Measurements from ENCODE around the gene NKX2-8.
"Not testable (repeated sequence)": the region's sequence is repeated elsewhere in the genome, so short reads cannot be mapped to it uniquely, and the experiment has no call there.

NKX2-8 gene

DNA sequence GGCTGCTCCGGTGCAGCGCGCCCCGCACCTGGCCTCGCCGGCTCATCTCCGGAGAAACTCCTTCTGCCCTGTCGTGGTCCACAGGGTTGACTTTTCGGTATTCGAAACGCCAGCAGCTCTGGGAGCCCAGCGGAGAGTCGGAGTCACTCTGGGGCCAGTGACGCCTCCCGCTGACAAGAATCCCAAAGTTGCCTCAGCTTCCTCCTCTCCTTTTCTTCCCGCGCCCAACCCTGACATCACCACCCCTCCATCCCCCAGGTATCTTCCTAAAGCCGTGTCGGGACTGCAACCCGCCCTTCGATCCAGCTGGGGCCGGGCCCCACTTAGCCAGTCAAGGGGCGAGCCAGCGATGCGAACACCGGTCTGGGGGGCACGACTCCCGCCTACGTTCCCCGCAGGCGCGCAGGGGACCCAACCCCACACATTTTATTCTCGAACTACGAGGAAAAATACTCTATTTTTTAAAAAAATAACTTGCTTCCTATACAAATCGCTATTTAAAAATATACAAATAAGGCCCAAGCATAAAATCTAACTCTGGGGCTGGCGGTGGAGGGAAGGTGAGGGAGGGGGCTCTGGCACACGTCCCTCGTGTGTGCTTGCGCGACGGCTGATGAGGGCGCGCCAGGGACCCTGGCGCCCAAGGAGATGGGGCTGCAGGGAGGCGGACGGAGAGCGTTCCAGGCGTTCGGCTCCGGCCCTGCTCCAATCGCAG, 2.1 kb downstream of the NKX2-8 start:
- no peak for DNase-seq

DNA sequence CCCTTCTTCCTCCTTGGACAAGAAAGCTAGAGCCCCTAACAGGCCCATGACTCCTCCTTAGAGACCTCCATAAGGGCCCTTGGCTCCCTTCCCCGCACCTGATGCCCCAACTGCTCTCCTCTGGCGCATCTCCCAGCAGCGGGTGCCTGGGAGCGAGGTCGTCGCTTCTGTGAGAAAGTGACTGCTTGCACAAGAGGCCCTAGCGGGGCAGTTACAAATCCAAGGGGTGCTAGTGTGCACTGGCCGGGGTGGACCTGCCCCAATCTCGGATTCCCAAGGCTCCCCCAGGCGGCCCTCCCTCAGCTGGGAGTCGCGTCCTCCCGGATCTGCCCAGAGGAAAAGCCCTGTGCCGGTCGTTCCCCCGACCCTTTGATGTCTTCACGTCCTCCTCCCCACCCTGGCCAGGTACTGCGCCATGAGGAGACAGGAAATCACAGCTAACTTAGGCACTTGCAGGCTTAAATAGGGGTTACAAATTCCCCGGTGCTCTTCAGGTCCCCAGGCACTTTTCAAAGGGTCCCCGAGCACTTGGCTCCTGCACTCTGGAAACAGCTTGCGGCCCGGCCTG, 2.8 kb downstream of the NKX2-8 start:
- no peak for DNase-seq

DNA sequence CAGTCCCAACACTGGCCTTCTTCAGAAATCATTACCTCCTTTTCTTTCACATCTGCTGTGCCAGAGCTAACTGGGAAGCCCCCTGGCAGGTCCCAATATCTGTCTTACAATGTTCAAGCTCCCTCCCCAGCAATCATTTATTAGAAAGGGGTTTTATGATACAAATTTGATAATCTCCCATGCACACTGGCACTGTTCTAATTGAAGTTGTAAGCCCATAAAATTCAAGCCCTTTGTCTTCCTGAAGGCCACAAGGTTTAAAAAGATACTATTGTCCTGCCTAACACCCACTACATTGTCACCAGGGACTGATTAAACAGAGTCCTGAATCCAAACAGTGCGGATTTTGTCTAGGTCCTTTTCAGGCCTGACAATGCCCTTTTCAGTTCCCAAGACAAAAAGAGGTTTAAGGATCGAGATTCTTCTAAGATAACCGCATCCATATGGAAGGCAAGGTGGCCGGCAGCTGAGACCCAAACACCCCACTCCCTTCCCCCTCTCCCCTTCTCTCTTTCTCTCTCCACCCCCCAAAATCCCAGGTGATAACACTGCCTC, 3.3 kb downstream of the NKX2-8 start:
- DNase-seq = no peak

DNA sequence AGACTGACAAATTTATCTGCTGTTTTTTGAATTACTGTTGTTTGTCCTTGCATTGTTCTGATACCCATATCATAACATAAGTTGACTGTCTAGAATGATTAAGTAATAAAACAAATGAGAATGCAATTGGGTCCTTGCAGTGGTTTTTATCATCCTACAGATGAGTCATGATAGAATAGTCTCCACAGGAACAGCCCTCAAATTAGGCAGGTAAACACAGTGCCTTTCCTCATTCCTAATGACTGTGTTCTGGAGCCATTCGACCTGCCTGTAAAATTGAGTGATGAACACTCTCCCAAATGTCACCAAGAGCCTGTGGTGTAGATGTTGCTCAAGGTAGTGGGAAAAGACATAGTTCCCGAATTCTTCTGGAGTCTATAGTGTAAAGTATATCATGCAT, 12.3 kb downstream of the NKX2-8 start:
- no peak for DNase-seq

DNA sequence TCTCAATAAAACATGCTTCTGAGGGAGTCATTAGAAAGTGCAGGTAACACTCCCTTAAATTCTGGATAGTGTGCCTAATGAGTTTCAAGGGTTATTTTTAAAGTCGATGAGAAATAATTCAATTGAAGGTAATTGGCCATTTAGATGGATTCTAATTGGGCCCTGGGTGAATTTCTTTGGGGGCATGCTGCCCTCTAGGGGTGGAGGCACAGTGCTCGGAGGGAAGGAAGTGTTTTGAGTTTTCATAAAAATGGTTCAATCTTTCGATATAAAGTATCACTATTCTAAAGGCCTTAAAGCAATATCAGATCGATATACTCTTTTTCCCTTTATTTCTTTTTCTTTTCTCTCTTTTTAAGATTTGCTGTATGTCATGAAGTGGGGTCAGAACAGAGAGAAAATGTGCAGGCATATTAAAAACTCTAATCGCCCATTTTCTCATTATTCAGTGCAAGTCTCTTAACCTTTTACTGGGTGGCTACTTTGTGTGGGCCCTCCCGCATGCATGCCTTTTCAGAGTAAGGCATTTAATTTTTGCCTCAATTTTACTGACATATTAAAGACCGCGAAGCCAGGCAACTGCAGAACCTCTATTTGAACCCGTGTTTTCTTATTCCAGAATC, 25.5 kb downstream of the NKX2-8 start:
- DNase-seq = peak; percentile 10

DNA sequence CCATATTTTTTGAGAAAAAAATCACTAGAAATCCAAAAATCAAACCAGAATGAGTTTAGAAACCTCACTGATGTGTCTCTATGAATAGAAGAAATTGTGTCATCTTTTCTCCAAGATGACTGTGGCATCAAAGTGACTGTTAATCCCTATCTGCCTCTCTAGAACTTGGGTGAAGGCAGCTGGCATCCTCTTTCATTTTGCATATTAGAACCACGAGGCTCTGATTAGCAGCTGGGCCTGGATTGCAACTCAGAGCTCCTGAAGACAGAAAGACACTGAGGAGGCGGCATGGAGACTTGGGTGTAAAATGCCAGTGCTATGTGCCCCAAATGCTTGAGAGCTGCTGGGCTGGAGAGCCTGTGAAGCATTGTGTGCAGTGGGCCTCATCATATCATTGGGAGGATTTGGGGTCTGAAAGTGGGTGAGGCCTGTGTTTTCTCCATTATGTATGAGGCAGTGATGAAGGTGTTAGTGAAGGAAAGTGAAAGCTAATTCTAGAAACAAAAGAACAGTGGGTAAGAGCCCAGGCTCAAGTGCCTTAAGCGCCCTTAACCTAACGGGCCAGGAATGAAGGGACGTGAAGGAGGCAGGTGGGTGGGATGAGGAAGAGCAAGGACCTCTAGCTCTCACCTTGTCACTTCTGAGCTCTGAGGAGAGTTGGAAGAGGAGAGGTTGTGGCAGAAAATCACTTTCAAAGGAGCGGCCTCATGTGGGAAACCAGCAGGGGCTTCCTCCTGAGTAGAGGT, 26.2 kb downstream of the NKX2-8 start:
- no peak for DNase-seq

DNA sequence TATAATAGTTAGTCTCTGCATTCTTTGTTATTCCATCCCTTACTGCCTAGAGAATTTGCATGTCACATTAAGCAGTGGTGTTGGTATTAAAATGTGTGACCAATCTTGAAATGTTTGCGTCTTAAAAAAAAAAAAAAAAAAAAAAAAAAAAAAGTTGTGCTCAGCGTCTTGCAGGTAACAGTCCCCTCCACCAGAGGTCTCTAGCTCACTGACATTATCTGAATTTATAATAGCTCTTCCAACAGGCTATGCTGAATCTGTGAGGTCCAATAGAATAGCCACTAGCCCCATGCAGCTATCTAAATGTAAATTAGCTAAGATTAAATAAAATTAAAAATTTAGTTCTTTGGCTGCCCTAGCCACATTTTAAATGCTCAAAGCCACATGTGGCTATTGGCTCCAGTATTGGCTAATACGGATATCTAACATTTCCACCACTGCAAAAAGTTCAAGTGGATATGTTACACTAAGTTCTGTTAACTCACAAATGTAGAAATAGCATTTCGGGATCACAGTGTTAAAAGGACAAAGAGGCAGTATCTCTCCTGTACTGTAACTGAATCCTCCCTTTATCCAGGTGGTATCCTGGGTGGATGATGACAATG, 28.7 kb downstream of the NKX2-8 start:
- DNase-seq = peak; percentile 43

DNA sequence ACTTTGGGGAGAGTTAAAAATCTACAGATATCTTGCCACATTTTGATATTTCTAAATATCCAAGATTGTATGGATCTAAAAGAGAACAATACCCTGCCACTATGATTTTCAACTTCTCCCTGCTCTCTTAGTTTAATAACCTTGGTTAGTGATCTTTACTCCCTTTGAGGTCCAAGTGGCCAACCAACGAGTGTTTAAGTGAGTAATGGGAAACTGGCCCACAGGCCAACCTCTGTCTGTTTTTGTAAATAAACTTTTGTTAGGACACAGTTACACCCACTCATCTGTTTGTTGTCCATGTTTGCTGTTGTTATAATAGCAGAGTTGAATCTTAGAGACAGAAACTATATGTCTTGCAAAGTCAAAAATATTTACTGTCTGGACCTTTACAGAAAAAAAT, 31.5 kb downstream of the NKX2-8 start:
- DNase-seq = no peak

DNA sequence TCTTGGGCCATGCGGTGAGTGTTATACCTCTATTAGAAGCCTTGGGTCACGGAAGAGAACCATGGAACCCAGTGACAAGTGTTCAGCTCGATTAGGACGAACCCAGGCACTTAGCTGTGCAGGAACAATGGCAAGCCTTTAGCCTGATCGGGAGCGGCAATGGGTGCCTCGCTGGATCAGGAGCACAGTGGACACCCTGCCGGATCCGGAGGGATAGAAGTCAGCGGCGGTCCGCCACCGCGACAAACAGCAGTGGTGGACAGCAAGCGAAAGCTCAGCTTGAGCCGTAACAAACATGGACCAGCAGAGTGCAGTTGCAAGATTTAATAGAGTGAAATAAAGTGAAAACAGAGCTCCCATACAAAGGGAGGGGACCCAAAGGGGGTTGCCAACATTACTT, 38.1 kb downstream of the NKX2-8 start:
- not testable (repeated sequence) for DNase-seq

DNA sequence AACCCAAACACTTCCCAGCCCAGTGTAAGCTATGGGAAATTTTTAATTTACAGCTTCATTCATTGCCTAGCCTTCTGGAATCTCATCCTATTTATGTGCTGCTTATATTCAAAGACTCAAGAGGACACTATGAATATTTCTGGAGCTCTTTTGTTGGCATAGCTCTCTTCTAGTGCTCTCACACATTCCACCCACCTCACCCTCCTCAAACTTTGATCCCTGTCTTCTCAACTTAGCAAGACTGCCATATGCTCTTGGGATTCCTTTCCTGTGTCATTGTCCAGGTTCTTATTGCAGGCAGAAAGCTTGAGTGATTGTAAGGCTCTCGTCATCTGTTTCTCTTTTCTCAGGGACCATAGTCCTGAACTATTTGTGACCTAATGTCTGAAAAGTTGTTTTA, 44.4 kb downstream of the NKX2-8 start:
- DNase-seq = no peak
